ENCODE measurements around the gene SZT2.

- TF ChIP-seq CTCF (conservative IDR thresholded peaks at IDR 0.05; ENCODE audit: low read length), result no peak
- no peak for TF ChIP-seq EZH2phosphoT487 (IDR thresholded peaks at IDR 0.05; ENCODE audit: borderline replicate concordance, low read depth, low read length)
These were observed 43.2 kb downstream of the SZT2 start for GRCh38 chr1:43432907-43433306.

Measured in OCI-LY7 (cell line).